ENCODE data around the gene FAM181A.

Gene FAM181A

DNA sequence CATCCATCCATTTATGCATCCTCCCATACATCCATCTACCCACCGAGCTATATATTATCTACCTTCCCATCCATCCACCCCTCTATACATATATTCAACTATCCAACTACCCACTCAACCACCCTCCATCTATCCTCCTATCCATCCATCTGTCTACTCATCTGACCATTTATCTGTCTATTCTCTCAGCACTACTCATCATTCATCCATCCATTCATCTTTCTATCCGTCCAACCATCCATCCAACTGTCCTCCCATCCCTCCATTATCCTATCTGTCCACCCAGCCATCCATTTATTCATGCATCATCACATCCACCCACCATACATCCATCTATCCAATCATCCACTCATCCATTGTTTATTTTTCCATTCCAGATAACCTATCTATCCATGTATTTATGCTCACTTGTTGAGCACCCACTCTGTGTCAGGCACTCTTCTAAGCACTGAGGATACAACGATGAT, 37.7 kb downstream of the FAM181A start:
- TF ChIP-seq EZH2phosphoT487 (conservative IDR thresholded peaks at IDR 0.05; ENCODE audit: low read length): no peak
- TF ChIP-seq, protein P1, sequence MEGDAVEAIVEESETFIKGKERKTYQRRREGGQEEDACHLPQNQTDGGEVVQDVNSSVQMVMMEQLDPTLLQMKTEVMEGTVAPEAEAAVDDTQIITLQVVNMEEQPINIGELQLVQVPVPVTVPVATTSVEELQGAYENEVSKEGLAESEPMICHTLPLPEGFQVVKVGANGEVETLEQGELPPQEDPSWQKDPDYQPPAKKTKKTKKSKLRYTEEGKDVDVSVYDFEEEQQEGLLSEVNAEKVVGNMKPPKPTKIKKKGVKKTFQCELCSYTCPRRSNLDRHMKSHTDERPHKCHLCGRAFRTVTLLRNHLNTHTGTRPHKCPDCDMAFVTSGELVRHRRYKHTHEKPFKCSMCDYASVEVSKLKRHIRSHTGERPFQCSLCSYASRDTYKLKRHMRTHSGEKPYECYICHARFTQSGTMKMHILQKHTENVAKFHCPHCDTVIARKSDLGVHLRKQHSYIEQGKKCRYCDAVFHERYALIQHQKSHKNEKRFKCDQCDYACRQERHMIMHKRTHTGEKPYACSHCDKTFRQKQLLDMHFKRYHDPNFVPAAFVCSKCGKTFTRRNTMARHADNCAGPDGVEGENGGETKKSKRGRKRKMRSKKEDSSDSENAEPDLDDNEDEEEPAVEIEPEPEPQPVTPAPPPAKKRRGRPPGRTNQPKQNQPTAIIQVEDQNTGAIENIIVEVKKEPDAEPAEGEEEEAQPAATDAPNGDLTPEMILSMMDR (IDR thresholded peaks at IDR 0.05; ENCODE audit: insufficient read depth, low read length, poor library complexity, severe bottlenecking): no peak
- Histone ChIP-seq H3K9me3 (ENCODE audit: insufficient read depth, low read length) (no peaks in the 10 kb centered on the region), H3K36me3 (ENCODE audit: low read length) (no peaks in the 10 kb centered on the region), H3K4me3 (ENCODE audit: insufficient read depth, low read length, poor library complexity, severe bottlenecking) (no peak overlapping the region), H2AFZ (ENCODE audit: low read depth, low read length, severe bottlenecking) (no peak overlapping the region), H3K4me2 (ENCODE audit: low read depth, low read length, poor library complexity, severe bottlenecking) (no peak overlapping the region), H3K27me3 (ENCODE audit: low read length) (no peaks in the 10 kb centered on the region), H4K20me1 (ENCODE audit: low read depth, low read length) (no peaks in the 10 kb centered on the region), H3K79me2 (ENCODE audit: insufficient read depth, low read length) (no peaks in the 10 kb centered on the region), H3K9me2 (replicated peaks; ENCODE audit: insufficient read depth, low read length) (no peaks in the 10 kb centered on the region), H3K27ac (ENCODE audit: low read depth, low read length) (peak overlapping the region; percentile 99), H3K9ac (ENCODE audit: low read length) (no peak overlapping the region), H3F3A (ENCODE audit: insufficient read depth) (peaks cover 48% of the 10 kb centered on the region)

DNA sequence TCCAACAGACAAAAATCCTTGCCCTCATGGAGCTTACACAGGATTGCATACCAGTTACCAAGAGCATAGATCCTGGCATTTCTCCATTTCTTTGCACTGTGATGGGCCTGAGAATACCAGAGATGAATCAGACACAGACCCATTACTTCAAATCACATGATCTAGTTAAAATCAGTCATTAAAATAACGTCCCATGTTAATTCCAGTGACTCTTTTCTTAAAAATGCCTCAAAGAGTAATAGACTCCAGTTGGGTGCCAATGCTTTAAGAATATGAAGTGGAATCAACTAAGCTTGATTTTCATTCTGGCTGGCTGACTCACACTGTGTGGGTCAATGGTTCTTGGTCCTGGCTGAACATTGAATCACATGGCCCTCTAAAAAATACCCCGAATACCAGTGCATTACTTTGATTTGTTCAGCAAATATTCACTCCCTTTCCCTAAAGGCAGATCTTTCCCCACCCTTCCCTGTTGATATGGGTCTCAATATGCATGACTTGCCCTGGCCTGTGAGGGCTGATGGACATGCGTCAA, 38.2 kb downstream of the FAM181A start:
- H3F3A ChIP-seq (ENCODE audit: insufficient read depth): peaks cover 48% of the 10 kb centered on the region
- H3K9me2 ChIP-seq (replicated peaks; ENCODE audit: insufficient read depth, low read length): no peaks in the 10 kb centered on the region
- TF ChIP-seq EZH2phosphoT487 (conservative IDR thresholded peaks at IDR 0.05; ENCODE audit: low read length): no peak
- TF ChIP-seq, protein P1 (IDR thresholded peaks at IDR 0.05; ENCODE audit: insufficient read depth, low read length, poor library complexity, severe bottlenecking): no peak
- no peaks in the 10 kb centered on the region for H3K36me3 ChIP-seq (ENCODE audit: low read length)
- no peaks in the 10 kb centered on the region for H3K9me3 ChIP-seq (ENCODE audit: insufficient read depth, low read length)
- H3K27me3 ChIP-seq (ENCODE audit: low read length): no peaks in the 10 kb centered on the region
- H3K9ac ChIP-seq (ENCODE audit: low read length): no peak overlapping the region
- no peak overlapping the region for H3K4me2 ChIP-seq (ENCODE audit: low read depth, low read length, poor library complexity, severe bottlenecking)
- no peak overlapping the region for H2AFZ ChIP-seq (ENCODE audit: low read depth, low read length, severe bottlenecking)
- H3K27ac ChIP-seq (ENCODE audit: low read depth, low read length): peak overlapping the region; percentile 99
- H3K4me3 ChIP-seq (ENCODE audit: insufficient read depth, low read length, poor library complexity, severe bottlenecking): no peak overlapping the region
- H4K20me1 ChIP-seq (ENCODE audit: low read depth, low read length): no peaks in the 10 kb centered on the region
- H3K79me2 ChIP-seq (ENCODE audit: insufficient read depth, low read length): no peaks in the 10 kb centered on the region

DNA sequence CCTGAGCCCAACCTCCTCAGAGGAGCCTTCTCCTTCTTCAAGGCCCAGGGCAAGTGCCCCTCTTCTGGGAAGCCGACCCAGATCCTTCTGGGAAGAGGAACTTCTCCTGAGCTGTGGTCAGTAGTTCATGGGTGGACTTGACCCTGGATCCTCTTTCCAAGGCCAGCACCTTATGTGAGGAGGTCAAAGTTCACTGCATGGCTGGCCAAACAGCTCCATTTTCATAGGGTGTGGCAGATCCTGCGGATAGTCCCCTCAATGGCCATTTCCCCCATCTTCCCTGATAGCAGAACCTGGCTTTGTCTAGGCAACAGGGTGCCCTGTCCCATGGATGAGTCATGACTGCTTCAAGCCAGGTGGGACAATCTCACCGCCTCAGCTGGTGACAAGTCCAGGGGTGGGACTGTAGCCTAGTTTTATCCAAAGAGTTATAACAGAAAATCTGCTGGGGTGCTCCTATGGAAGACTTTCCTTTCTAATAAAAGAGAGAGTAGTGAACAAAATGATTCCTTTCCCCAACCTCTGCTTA, 38.9 kb downstream of the FAM181A start:
- no peaks in the 10 kb centered on the region for H3K9me2 ChIP-seq (replicated peaks; ENCODE audit: insufficient read depth, low read length)

More for the DNA sequence above, 38.9 kb downstream of the FAM181A start:
- Histone ChIP-seq H3K27ac (ENCODE audit: low read depth, low read length) (peak overlapping the region; percentile 99), H3K4me3 (ENCODE audit: insufficient read depth, low read length, poor library complexity, severe bottlenecking) (no peak overlapping the region), H2AFZ (ENCODE audit: low read depth, low read length, severe bottlenecking) (no peak overlapping the region), H3K36me3 (ENCODE audit: low read length) (no peaks in the 10 kb centered on the region), H3K4me2 (ENCODE audit: low read depth, low read length, poor library complexity, severe bottlenecking) (no peak overlapping the region), H3K9ac (ENCODE audit: low read length) (no peak overlapping the region), H4K20me1 (ENCODE audit: low read depth, low read length) (no peaks in the 10 kb centered on the region), H3K9me3 (ENCODE audit: insufficient read depth, low read length) (no peaks in the 10 kb centered on the region), H3K79me2 (ENCODE audit: insufficient read depth, low read length) (no peaks in the 10 kb centered on the region), H3K27me3 (ENCODE audit: low read length) (no peaks in the 10 kb centered on the region), H3F3A (ENCODE audit: insufficient read depth) (peaks cover 49% of the 10 kb centered on the region)
- TF ChIP-seq, protein P1 (IDR thresholded peaks at IDR 0.05; ENCODE audit: insufficient read depth, low read length, poor library complexity, severe bottlenecking): no peak
- TF ChIP-seq EZH2phosphoT487 (conservative IDR thresholded peaks at IDR 0.05; ENCODE audit: low read length): no peak
